Lower leg skin (tissue), 3 donors: ENCODE data around the gene KIF18B.

Experiments used
- POLR2A ChIP-seq, 2 donors: fragments of 450-650 bp; IDR thresholded peaks; one replicate each; pipeline ENCODE4 v1.6.1; 2016 to 2017; ENCODE audit warnings: antibody characterized with exemption in 2 of 2, mild to moderate bottlenecking in 1 of 2, moderate library complexity in 1 of 2
- TF ChIP-seq, protein P1 (sequence below), 3 donors: fragments of 450-650 bp; IDR thresholded peaks; one replicate each; pipeline ENCODE4 v1.5.1; 2016; ENCODE audit warnings: antibody characterized with exemption in 3 of 3, mild to moderate bottlenecking in 3 of 3, moderate library complexity in 2 of 3

DNA sequence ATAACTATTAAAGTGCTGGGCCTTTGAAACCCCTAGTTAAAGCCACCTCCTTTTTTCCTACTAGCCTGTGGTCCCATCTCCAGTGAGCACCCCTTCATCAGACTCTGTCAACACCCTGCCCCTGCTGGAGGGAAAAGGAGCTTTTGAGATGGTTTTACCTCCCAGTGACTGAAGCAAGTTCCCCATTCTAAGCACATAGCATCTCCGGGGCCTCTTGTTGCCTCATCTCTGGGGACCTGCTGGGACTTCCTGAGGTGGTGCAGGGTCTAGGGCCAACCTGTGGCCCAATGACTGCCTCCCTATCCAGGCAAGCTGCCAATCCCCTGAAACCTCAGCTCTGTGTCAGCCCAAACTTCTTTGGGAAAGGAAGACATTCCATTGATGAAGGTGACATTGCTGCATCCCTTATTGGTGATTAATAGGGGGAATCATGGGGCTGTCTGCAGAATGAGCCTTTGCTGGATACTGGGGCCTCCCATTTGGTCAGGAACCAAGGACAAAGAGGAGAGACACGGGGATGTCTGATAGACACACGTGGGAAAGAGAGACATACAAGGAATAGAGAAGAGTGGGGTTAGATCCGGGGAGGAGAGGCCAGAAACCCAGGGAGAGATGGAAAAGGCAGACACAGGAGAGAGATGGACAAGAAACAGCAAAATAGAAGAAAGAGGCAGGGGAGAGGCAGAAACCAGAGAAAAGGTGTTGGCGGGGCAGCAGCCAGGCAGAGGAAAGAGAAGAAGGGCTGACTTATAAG lies 18.1 kb upstream of the KIF18B start:
- TF ChIP-seq POLR2A (IDR thresholded peaks at IDR 0.05): no peak
- TF ChIP-seq, protein P1, sequence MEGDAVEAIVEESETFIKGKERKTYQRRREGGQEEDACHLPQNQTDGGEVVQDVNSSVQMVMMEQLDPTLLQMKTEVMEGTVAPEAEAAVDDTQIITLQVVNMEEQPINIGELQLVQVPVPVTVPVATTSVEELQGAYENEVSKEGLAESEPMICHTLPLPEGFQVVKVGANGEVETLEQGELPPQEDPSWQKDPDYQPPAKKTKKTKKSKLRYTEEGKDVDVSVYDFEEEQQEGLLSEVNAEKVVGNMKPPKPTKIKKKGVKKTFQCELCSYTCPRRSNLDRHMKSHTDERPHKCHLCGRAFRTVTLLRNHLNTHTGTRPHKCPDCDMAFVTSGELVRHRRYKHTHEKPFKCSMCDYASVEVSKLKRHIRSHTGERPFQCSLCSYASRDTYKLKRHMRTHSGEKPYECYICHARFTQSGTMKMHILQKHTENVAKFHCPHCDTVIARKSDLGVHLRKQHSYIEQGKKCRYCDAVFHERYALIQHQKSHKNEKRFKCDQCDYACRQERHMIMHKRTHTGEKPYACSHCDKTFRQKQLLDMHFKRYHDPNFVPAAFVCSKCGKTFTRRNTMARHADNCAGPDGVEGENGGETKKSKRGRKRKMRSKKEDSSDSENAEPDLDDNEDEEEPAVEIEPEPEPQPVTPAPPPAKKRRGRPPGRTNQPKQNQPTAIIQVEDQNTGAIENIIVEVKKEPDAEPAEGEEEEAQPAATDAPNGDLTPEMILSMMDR (IDR thresholded peaks at IDR 0.05): no peak
